ENCODE data around the gene SMC5.
"Not testable (repeated sequence)": the region's sequence is repeated elsewhere in the genome, so short reads cannot be mapped to it uniquely, and the experiment has no call there.

Gene SMC5

GRCh38 chr9:70399141-70399540, 140.4 kb downstream of the SMC5 start:
- Histone ChIP-seq H2AFZ (ENCODE audit: low read depth, low read length) (no peak overlapping the region), H4K20me1 (ENCODE audit: insufficient read depth, low read length) (no peaks in the 10 kb centered on the region), H3K4me3 (ENCODE audit: low read length) (no peak overlapping the region), H3K79me2 (ENCODE audit: low read length) (no peaks in the 10 kb centered on the region), H3K4me2 (ENCODE audit: low read length) (no peak overlapping the region), H3K27me3 (ENCODE audit: low read depth, low read length) (no peaks in the 10 kb centered on the region), H3K36me3 (replicated peaks; ENCODE audit: low read depth, low read length) (no peaks in the 10 kb centered on the region), H3K4me1 (ENCODE audit: low read length) (peaks cover 16% of the 10 kb centered on the region), H3K27ac (ENCODE audit: low read length) (no peak overlapping the region), H3K9me3 (ENCODE audit: insufficient read depth, low read length) (no peaks in the 10 kb centered on the region), H3K9ac (ENCODE audit: low read length) (no peak overlapping the region)
- TF ChIP-seq EZH2phosphoT487 (IDR thresholded peaks at IDR 0.05; ENCODE audit: low read depth) = no peak
- TF ChIP-seq CTCF (IDR thresholded peaks at IDR 0.05; ENCODE audit: low read depth, low read length) = no peak

GRCh38 chr9:70400107-70400892, 141.5 kb downstream of the SMC5 start:
- Histone ChIP-seq H4K20me1 (ENCODE audit: insufficient read depth, low read length) (no peaks in the 10 kb centered on the region), H2AFZ (ENCODE audit: low read depth, low read length) (no peak overlapping the region), H3K4me1 (ENCODE audit: low read length) (peaks cover 16% of the 10 kb centered on the region)

GRCh38 chr9:70401241-70401640, 142.5 kb downstream of the SMC5 start:
- H3K27ac ChIP-seq (ENCODE audit: low read length); H3K9ac ChIP-seq (ENCODE audit: low read length); H3K79me2 ChIP-seq (ENCODE audit: low read length); H3K27me3 ChIP-seq (ENCODE audit: low read depth, low read length); H4K20me1 ChIP-seq (ENCODE audit: insufficient read depth, low read length); H3K4me2 ChIP-seq (ENCODE audit: low read length); H3K9me3 ChIP-seq (ENCODE audit: insufficient read depth, low read length); H2AFZ ChIP-seq (ENCODE audit: low read depth, low read length); H3K4me3 ChIP-seq (ENCODE audit: low read length); H3K36me3 ChIP-seq (replicated peaks; ENCODE audit: low read depth, low read length): not testable (repeated sequence)
- H3K4me1 ChIP-seq (ENCODE audit: low read length) = peaks cover 22% of the 10 kb centered on the region

More at GRCh38 chr9:70400107-70400892, 141.5 kb downstream of the SMC5 start:
- Histone ChIP-seq H3K4me3 (ENCODE audit: low read length) (no peak overlapping the region), H3K9me3 (ENCODE audit: insufficient read depth, low read length) (no peaks in the 10 kb centered on the region), H3K27me3 (ENCODE audit: low read depth, low read length) (no peaks in the 10 kb centered on the region), H3K27ac (ENCODE audit: low read length) (no peak overlapping the region), H3K4me2 (ENCODE audit: low read length) (no peak overlapping the region), H3K9ac (ENCODE audit: low read length) (no peak overlapping the region), H3K79me2 (ENCODE audit: low read length) (no peaks in the 10 kb centered on the region), H3K36me3 (replicated peaks; ENCODE audit: low read depth, low read length) (no peaks in the 10 kb centered on the region)
- TF ChIP-seq EZH2phosphoT487 (IDR thresholded peaks at IDR 0.05; ENCODE audit: low read depth) (no peak), CTCF (IDR thresholded peaks at IDR 0.05; ENCODE audit: low read depth, low read length) (no peak)

GRCh38 chr9:70402213-70402612, 143.4 kb downstream of the SMC5 start:
- no peaks in the 10 kb centered on the region for H3K79me2 ChIP-seq (ENCODE audit: low read length)
- H3K27ac ChIP-seq (ENCODE audit: low read length) = no peak overlapping the region
- H3K9me3 ChIP-seq (ENCODE audit: insufficient read depth, low read length) = no peaks in the 10 kb centered on the region
- no peak overlapping the region for H3K4me3 ChIP-seq (ENCODE audit: low read length)
- H3K27me3 ChIP-seq (ENCODE audit: low read depth, low read length) = no peaks in the 10 kb centered on the region
- no peak overlapping the region for H2AFZ ChIP-seq (ENCODE audit: low read depth, low read length)
- no peak overlapping the region for H3K9ac ChIP-seq (ENCODE audit: low read length)
- H3K4me1 ChIP-seq (ENCODE audit: low read length) = peaks cover 31% of the 10 kb centered on the region
- no peaks in the 10 kb centered on the region for H4K20me1 ChIP-seq (ENCODE audit: insufficient read depth, low read length)
- H3K4me2 ChIP-seq (ENCODE audit: low read length) = no peak overlapping the region
- H3K36me3 ChIP-seq (replicated peaks; ENCODE audit: low read depth, low read length) = no peaks in the 10 kb centered on the region
- TF ChIP-seq CTCF (IDR thresholded peaks at IDR 0.05; ENCODE audit: low read depth, low read length) = no peak
- no peak for TF ChIP-seq EZH2phosphoT487 (IDR thresholded peaks at IDR 0.05; ENCODE audit: low read depth)
